CD4-positive, alpha-beta T cell treated with Interleukin-17A for 1 hour (primary cell): ENCODE data around the gene OPCML.

Experiments
- DNase-seq: peaks from one replicate; pipeline ENCODE4 v3.0.0-alpha.2; 2020

Gene OPCML

GRCh38 chr11:133350045-133350444, 182.3 kb downstream of the OPCML start:
- no peak for DNase-seq

- DNase-seq, result no peak
Observed at GRCh38 chr11:133347988-133348387, 184.3 kb downstream of the OPCML start.

- no peak for DNase-seq
Observed at GRCh38 chr11:133346137-133346536, 186.2 kb downstream of the OPCML start.

- DNase-seq, result no peak
Observed at GRCh38 chr11:133343951-133344350, 188.3 kb downstream of the OPCML start.

- no peak for DNase-seq
Observed at GRCh38 chr11:133339495-133340140, 192.7 kb downstream of the OPCML start.

GRCh38 chr11:133338588-133338987, 193.7 kb downstream of the OPCML start:
- no peak for DNase-seq

- DNase-seq, result no peak
Observed at GRCh38 chr11:133337951-133338418, 194.3 kb downstream of the OPCML start.

GRCh38 chr11:133337193-133337592, 195.1 kb downstream of the OPCML start:
- DNase-seq, result no peak

- DNase-seq, result no peak
Observed at GRCh38 chr11:133331031-133331430, 201.3 kb downstream of the OPCML start.

GRCh38 chr11:133326849-133327248, 205.5 kb downstream of the OPCML start:
- DNase-seq, result no peak

GRCh38 chr11:133326332-133326731, 206.0 kb downstream of the OPCML start:
- DNase-seq, result no peak

- DNase-seq, result no peak
Observed at GRCh38 chr11:133325711-133326110, 206.6 kb downstream of the OPCML start.

- no peak for DNase-seq
Observed at GRCh38 chr11:133323354-133323753, 208.9 kb downstream of the OPCML start.

- DNase-seq, result no peak
Observed at GRCh38 chr11:133318221-133318620, 214.1 kb downstream of the OPCML start.

- no peak for DNase-seq
Observed at GRCh38 chr11:133311230-133311629, 221.1 kb downstream of the OPCML start.

GRCh38 chr11:133306019-133306418, 226.3 kb downstream of the OPCML start:
- no peak for DNase-seq

GRCh38 chr11:133305208-133305956, 226.9 kb downstream of the OPCML start:
- DNase-seq, result no peak

GRCh38 chr11:133303262-133303661, 229.0 kb downstream of the OPCML start:
- DNase-seq, result no peak

- no peak for DNase-seq
Observed at GRCh38 chr11:133302056-133302455, 230.2 kb downstream of the OPCML start.

GRCh38 chr11:133300666-133301065, 231.6 kb downstream of the OPCML start:
- DNase-seq, result no peak

GRCh38 chr11:133291780-133292179, 240.5 kb downstream of the OPCML start:
- DNase-seq, result no peak

GRCh38 chr11:133285359-133285758, 246.9 kb downstream of the OPCML start:
- no peak for DNase-seq

- no peak for DNase-seq
Observed at GRCh38 chr11:133284156-133284555, 248.1 kb downstream of the OPCML start.

GRCh38 chr11:133277886-133278285, 254.4 kb downstream of the OPCML start:
- no peak for DNase-seq
